ENCODE results near the gene SLC29A1. TPM values are rescaled to one million over a fixed set of nuclear protein-coding genes. Genes with fewer than 3 reads are reported as not detected.

SLC29A1 gene
- polyA plus RNA-seq, 2 of the 4 experiments (the other 2 are of a cell fraction), result 45.6 to 72.3 TPM

- Histone ChIP-seq H3K27ac (no peak overlapping the region), H3K9me3 (no peaks in the 10 kb centered on the region), H3K4me3 (no peak overlapping the region), H3K4me2 (no peak overlapping the region), H3K4me1 (peaks cover 4% of the 10 kb centered on the region; the same call in 2 of the 3 replicates)
- WGBS (ENCODE audit: missing lambda C conversion rate), result 0% methylated on average over 1 of the region's 1 CpG
- no peak for TF ChIP-seq RCOR1 (IDR thresholded peaks at IDR 0.05; ENCODE audit: low read depth, low read length)
- TF ChIP-seq FOSL2 (IDR thresholded peaks at IDR 0.05), result no peak
- no peak for TF ChIP-seq FOSL2 (CRISPR knock-in tag; IDR thresholded peaks at IDR 0.05)
- no peak for TF ChIP-seq KDM5A (IDR thresholded peaks at IDR 0.05)
- no peak for TF ChIP-seq HOXB13 (CRISPR knock-in tag; IDR thresholded peaks at IDR 0.05; ENCODE audit: low read depth)
- no peak for TF ChIP-seq HDAC2 (IDR thresholded peaks at IDR 0.05)
- no peak for TF ChIP-seq ZSCAN20 (CRISPR knock-in tag; IDR thresholded peaks at IDR 0.05)
- TF ChIP-seq TFCP2L1 (CRISPR knock-in tag; IDR thresholded peaks at IDR 0.05), result no peak
- TF ChIP-seq, protein P1, sequence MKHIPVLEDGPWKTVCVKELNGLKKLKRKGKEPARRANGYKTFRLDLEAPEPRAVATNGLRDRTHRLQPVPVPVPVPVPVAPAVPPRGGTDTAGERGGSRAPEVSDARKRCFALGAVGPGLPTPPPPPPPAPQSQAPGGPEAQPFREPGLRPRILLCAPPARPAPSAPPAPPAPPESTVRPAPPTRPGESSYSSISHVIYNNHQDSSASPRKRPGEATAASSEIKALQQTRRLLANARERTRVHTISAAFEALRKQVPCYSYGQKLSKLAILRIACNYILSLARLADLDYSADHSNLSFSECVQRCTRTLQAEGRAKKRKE (CRISPR knock-in tag; IDR thresholded peaks at IDR 0.05; ENCODE audit: low read depth), result no peak
- ChIA-PET POLR2A (no interaction called here), CTCF (interaction anchor here (0.6 to 6.2 kb wide), 10 partner anchors 9 to 1882 kb away, joined by 3 to 181 read pairs (median 8); partner anchors contain the start of gene HSP90AB1)
- no peak for DNase-seq (ENCODE audit: low read depth in 1 of 2, low spot score in 1 of 2)
- no peak for ATAC-seq
- no peak for FAIRE-seq
Observed at GRCh38 chr6:44269178-44269920, 46.0 kb downstream of the SLC29A1 start.

DNA sequence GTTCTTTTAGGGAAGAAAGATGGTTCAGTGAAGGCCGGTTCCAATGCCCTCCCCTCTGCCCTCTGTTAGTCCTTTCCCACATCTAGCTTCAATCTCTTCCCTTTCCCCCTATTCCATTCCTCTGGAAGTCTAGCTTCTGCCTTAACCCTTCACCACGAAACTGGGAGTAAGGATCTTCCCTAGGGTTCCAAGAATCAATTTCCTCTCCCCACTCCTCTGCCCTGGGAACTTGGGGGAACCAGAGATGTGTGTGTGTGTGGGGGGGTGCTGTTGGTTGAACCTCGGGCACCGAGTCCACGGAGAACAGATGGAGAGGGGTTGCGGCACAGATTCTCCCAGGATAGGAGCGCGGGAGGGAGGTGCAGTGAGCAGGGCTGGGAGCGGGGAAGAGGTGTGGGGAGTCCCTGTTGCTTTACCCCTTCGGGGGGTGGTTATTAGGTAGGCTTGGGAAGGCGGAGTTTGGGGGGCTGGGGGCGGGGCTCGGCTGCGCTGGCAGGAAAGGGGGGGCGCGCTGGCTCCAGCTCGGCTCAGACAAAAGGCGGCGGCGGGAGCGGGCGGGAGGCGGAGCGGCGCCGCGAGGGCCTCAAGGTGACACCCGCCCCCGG lies 46.6 kb downstream of the SLC29A1 start, which contains the start of gene TMEM151B:
TSS of gene TMEM151B (plus strand) at position 530 of the 605 bp plus-strand sequence. CDS start 293 bp downstream, outside the sequence.
- Histone ChIP-seq H3K9me3 (no peaks in the 10 kb centered on the region), H3K4me2 (peak within 1 kb of the TSS; percentile 96), H3K4me1 (peaks cover 3% of the 10 kb centered on the region; the same call in 1 of the 3 replicates), H3K4me3 (peak within 1 kb of the TSS; percentile 53), H3K27ac (peak within 1 kb of the TSS; percentile 5 to 75; a peak in 3 of 6 replicates)
- TF ChIP-seq MAFK (IDR thresholded peaks at IDR 0.05; ENCODE audit: partially characterized antibody) (no peak), CHD2 (IDR thresholded peaks at IDR 0.05; ENCODE audit: low read length, partially characterized antibody) (no peak), MAZ (IDR thresholded peaks at IDR 0.05; ENCODE audit: borderline replicate concordance, low read depth, low read length) (no peak), CTCF (IDR thresholded peaks at IDR 0.05) (no peak), HOXB13 (CRISPR knock-in tag; IDR thresholded peaks at IDR 0.05; ENCODE audit: low read depth) (no peak), EP300 (IDR thresholded peaks at IDR 0.05) (no peak), RAD21 (conservative IDR thresholded peaks at IDR 0.05 in 1 of 2, IDR thresholded peaks at IDR 0.05 in 1 of 2) (no peak), HOXB5 (CRISPR knock-in tag; IDR thresholded peaks at IDR 0.05) (no peak), BHLHE40 (IDR thresholded peaks at IDR 0.05; ENCODE audit: low read depth, low read length) (no peak), ZC3H11A (IDR thresholded peaks at IDR 0.05) (no peak), GATA3 (IDR thresholded peaks at IDR 0.05; ENCODE audit: borderline replicate concordance) (no peak)
- POLR2A ChIA-PET, result no interaction called here
- CTCF ChIA-PET, result interaction anchor here (0.7 to 6.2 kb wide), 6 partner anchors 16 to 154 kb away, joined by 3 to 181 read pairs (median 14); no protein-coding TSS in a partner anchor
- no peak for DNase-seq (ENCODE audit: low read depth in 1 of 2, low spot score in 1 of 2)
- WGBS (ENCODE audit: missing lambda C conversion rate), result 72% methylated on average over 9 of the region's 29 CpGs
- ATAC-seq, result no peak
- FAIRE-seq, result no peak
